ENCODE measurements around the gene DENND1C.

Gene DENND1C

GRCh38 chr19:6481541-6482342 lies at the start of gene DENND1C:
TSS of gene DENND1C (minus strand) at chr19:6481787. CDS start at chr19:6481695, 92 bp downstream.
- H3K27me3 ChIP-seq (ENCODE audit: control insufficient read depth in 5 of 5, insufficient read depth in 4 of 5, low read length in 5 of 5) = peaks cover 4 to 23% (median 14%) of the 10 kb centered on the region in 5 donors
- H3K27ac ChIP-seq (ENCODE audit: low read depth, low read length) = no peak within 1 kb of the TSS
- peak within 1 kb of the TSS in 4 of 5 donors; percentile 3 to 66 (median 55) for H3K9ac ChIP-seq (ENCODE audit: low read length in 5 of 5)

GRCh38 chr19:6530386-6531162 lies 49.0 kb upstream of the DENND1C start, which contains the start of gene TNFSF9:
TSS of gene TNFSF9 (plus strand) at chr19:6531026. CDS start at chr19:6531037, 11 bp downstream.
- Histone ChIP-seq H3K9me3 (ENCODE audit: control insufficient read depth in 5 of 5, low read length in 5 of 5) (no peaks in the 10 kb centered on the region), H3K36me3 (ENCODE audit: control insufficient read depth in 5 of 5, insufficient read depth in 5 of 5, low read length in 5 of 5) (peaks cover 0 to 3% (median 0%) of the 10 kb centered on the region in 5 donors), H3K4me1 (ENCODE audit: control insufficient read depth in 5 of 5, insufficient read depth in 5 of 5, low read length in 5 of 5) (peaks cover 8 to 49% (median 35%) of the 10 kb centered on the region in 5 donors), H3K9ac (ENCODE audit: low read length in 5 of 5) (peak within 1 kb of the TSS; percentile 63 to 84 (median 74)), H3K27ac (ENCODE audit: low read depth, low read length) (peak within 1 kb of the TSS; percentile 65), H3K4me3 (ENCODE audit: low read depth in 1 of 5, low read length in 5 of 5) (peak within 1 kb of the TSS; percentile 75 to 94 (median 81)), H3K27me3 (ENCODE audit: control insufficient read depth in 5 of 5, insufficient read depth in 4 of 5, low read length in 5 of 5) (peaks cover 7 to 19% (median 17%) of the 10 kb centered on the region in 5 donors)

More at GRCh38 chr19:6481541-6482342, at the start of gene DENND1C:
- H3K9me3 ChIP-seq (ENCODE audit: control insufficient read depth in 5 of 5, low read length in 5 of 5) = no peaks in the 10 kb centered on the region
- peak within 1 kb of the TSS; percentile 4 to 48 (median 36) for H3K4me3 ChIP-seq (ENCODE audit: low read depth in 1 of 5, low read length in 5 of 5)
- H3K4me1 ChIP-seq (ENCODE audit: control insufficient read depth in 5 of 5, insufficient read depth in 5 of 5, low read length in 5 of 5) = peaks cover 0 to 7% (median under 1%) of the 10 kb centered on the region in 5 donors
- no peaks in the 10 kb centered on the region for H3K36me3 ChIP-seq (ENCODE audit: control insufficient read depth in 5 of 5, insufficient read depth in 5 of 5, low read length in 5 of 5)

GRCh38 chr19:6529937-6530385 lies 48.4 kb upstream of the DENND1C start:
- Histone ChIP-seq H3K27ac (ENCODE audit: low read depth, low read length) (peak overlapping the region; percentile 65), H3K9ac (ENCODE audit: low read length in 5 of 5) (peak overlapping the region in 3 of 5 donors; percentile 66 to 78 (median 74))

GRCh38 chr19:6529351-6529750 lies 47.8 kb upstream of the DENND1C start:
- H3K27ac ChIP-seq (ENCODE audit: low read depth, low read length) = peak overlapping the region; percentile 37

More at GRCh38 chr19:6529937-6530385, 48.4 kb upstream of the DENND1C start:
- Histone ChIP-seq H3K4me1 (ENCODE audit: control insufficient read depth in 5 of 5, insufficient read depth in 5 of 5, low read length in 5 of 5) (peaks cover 8 to 49% (median 35%) of the 10 kb centered on the region in 5 donors), H3K4me3 (ENCODE audit: low read depth in 1 of 5, low read length in 5 of 5) (peak overlapping the region; percentile 75 to 94 (median 81)), H3K27me3 (ENCODE audit: control insufficient read depth in 5 of 5, insufficient read depth in 4 of 5, low read length in 5 of 5) (peaks cover 7 to 19% (median 17%) of the 10 kb centered on the region in 5 donors), H3K9me3 (ENCODE audit: control insufficient read depth in 5 of 5, low read length in 5 of 5) (no peaks in the 10 kb centered on the region), H3K36me3 (ENCODE audit: control insufficient read depth in 5 of 5, insufficient read depth in 5 of 5, low read length in 5 of 5) (peaks cover 0 to 3% (median 0%) of the 10 kb centered on the region in 5 donors)

GRCh38 chr19:6528544-6529121 lies 47.0 kb upstream of the DENND1C start:
- Histone ChIP-seq H3K4me3 (ENCODE audit: low read depth in 1 of 5, low read length in 5 of 5) (peak overlapping the region in 1 of 5 donors; percentile 35), H3K27ac (ENCODE audit: low read depth, low read length) (peak overlapping the region; percentile 37), H3K9me3 (ENCODE audit: control insufficient read depth in 5 of 5, low read length in 5 of 5) (no peaks in the 10 kb centered on the region), H3K36me3 (ENCODE audit: control insufficient read depth in 5 of 5, insufficient read depth in 5 of 5, low read length in 5 of 5) (no peaks in the 10 kb centered on the region), H3K9ac (ENCODE audit: low read length in 5 of 5) (no peak overlapping the region), H3K27me3 (ENCODE audit: control insufficient read depth in 5 of 5, insufficient read depth in 4 of 5, low read length in 5 of 5) (peaks cover 7 to 17% (median 13%) of the 10 kb centered on the region in 5 donors), H3K4me1 (ENCODE audit: control insufficient read depth in 5 of 5, insufficient read depth in 5 of 5, low read length in 5 of 5) (peaks cover 8 to 52% (median 35%) of the 10 kb centered on the region in 5 donors)

More at GRCh38 chr19:6529351-6529750, 47.8 kb upstream of the DENND1C start:
- peak overlapping the region in 1 of 5 donors; percentile 11 for H3K4me3 ChIP-seq (ENCODE audit: low read depth in 1 of 5, low read length in 5 of 5)
- no peaks in the 10 kb centered on the region for H3K36me3 ChIP-seq (ENCODE audit: control insufficient read depth in 5 of 5, insufficient read depth in 5 of 5, low read length in 5 of 5)
- H3K4me1 ChIP-seq (ENCODE audit: control insufficient read depth in 5 of 5, insufficient read depth in 5 of 5, low read length in 5 of 5) = peaks cover 8 to 49% (median 35%) of the 10 kb centered on the region in 5 donors
- H3K27me3 ChIP-seq (ENCODE audit: control insufficient read depth in 5 of 5, insufficient read depth in 4 of 5, low read length in 5 of 5) = peaks cover 7 to 19% (median 13%) of the 10 kb centered on the region in 5 donors
- no peaks in the 10 kb centered on the region for H3K9me3 ChIP-seq (ENCODE audit: control insufficient read depth in 5 of 5, low read length in 5 of 5)
- no peak overlapping the region for H3K9ac ChIP-seq (ENCODE audit: low read length in 5 of 5)

GRCh38 chr19:6527893-6528543 lies 46.4 kb upstream of the DENND1C start:
- Histone ChIP-seq H3K27me3 (ENCODE audit: control insufficient read depth in 5 of 5, insufficient read depth in 4 of 5, low read length in 5 of 5) (peaks cover 7 to 17% (median 13%) of the 10 kb centered on the region in 5 donors), H3K9me3 (ENCODE audit: control insufficient read depth in 5 of 5, low read length in 5 of 5) (no peaks in the 10 kb centered on the region), H3K27ac (ENCODE audit: low read depth, low read length) (no peak overlapping the region), H3K4me3 (ENCODE audit: low read depth in 1 of 5, low read length in 5 of 5) (no peak overlapping the region), H3K4me1 (ENCODE audit: control insufficient read depth in 5 of 5, insufficient read depth in 5 of 5, low read length in 5 of 5) (peaks cover 8 to 52% (median 35%) of the 10 kb centered on the region in 5 donors), H3K9ac (ENCODE audit: low read length in 5 of 5) (no peak overlapping the region), H3K36me3 (ENCODE audit: control insufficient read depth in 5 of 5, insufficient read depth in 5 of 5, low read length in 5 of 5) (no peaks in the 10 kb centered on the region)

GRCh38 chr19:6524311-6524710 lies 42.7 kb upstream of the DENND1C start:
- Histone ChIP-seq H3K27me3 (ENCODE audit: control insufficient read depth in 5 of 5, insufficient read depth in 4 of 5, low read length in 5 of 5) (peaks cover 0 to 14% (median 8%) of the 10 kb centered on the region in 5 donors), H3K4me3 (ENCODE audit: low read depth in 1 of 5, low read length in 5 of 5) (no peak overlapping the region), H3K9ac (ENCODE audit: low read length in 5 of 5) (no peak overlapping the region), H3K4me1 (ENCODE audit: control insufficient read depth in 5 of 5, insufficient read depth in 5 of 5, low read length in 5 of 5) (peaks cover 1 to 28% (median 11%) of the 10 kb centered on the region in 5 donors), H3K9me3 (ENCODE audit: control insufficient read depth in 5 of 5, low read length in 5 of 5) (no peaks in the 10 kb centered on the region), H3K27ac (ENCODE audit: low read depth, low read length) (no peak overlapping the region), H3K36me3 (ENCODE audit: control insufficient read depth in 5 of 5, insufficient read depth in 5 of 5, low read length in 5 of 5) (no peaks in the 10 kb centered on the region)

- Histone ChIP-seq H3K4me3 (ENCODE audit: low read depth in 1 of 5, low read length in 5 of 5) (no peak overlapping the region), H3K27me3 (ENCODE audit: control insufficient read depth in 5 of 5, insufficient read depth in 4 of 5, low read length in 5 of 5) (peaks cover 0 to 14% (median 8%) of the 10 kb centered on the region in 5 donors)
These were observed 41.1 kb upstream of the DENND1C start for GRCh38 chr19:6522712-6523111.

More at GRCh38 chr19:6522712-6523111, 41.1 kb upstream of the DENND1C start:
- Histone ChIP-seq H3K9ac (ENCODE audit: low read length in 5 of 5) (no peak overlapping the region), H3K4me1 (ENCODE audit: control insufficient read depth in 5 of 5, insufficient read depth in 5 of 5, low read length in 5 of 5) (peaks cover 0 to 23% (median 3%) of the 10 kb centered on the region in 5 donors), H3K36me3 (ENCODE audit: control insufficient read depth in 5 of 5, insufficient read depth in 5 of 5, low read length in 5 of 5) (no peaks in the 10 kb centered on the region), H3K9me3 (ENCODE audit: control insufficient read depth in 5 of 5, low read length in 5 of 5) (no peaks in the 10 kb centered on the region), H3K27ac (ENCODE audit: low read depth, low read length) (no peak overlapping the region)

All from subcutaneous abdominal adipose tissue (tissue), 5 donors.